HEK293 (cell line): ENCODE results near the gene STX11.
A peak's percentile ranks its signal among the peaks of the same experiment; 100 is the strongest.

ENCODE experiments used
- ATF2 ChIP-seq: fragments of 450-650 bp; formaldehyde crosslinking; IDR thresholded peaks from 2 replicates; pipeline ENCODE4 v1.5.1; 2016; ENCODE audit warnings: missing biosample characterization, missing genetic modification characterization, low read depth
- FEZF1 ChIP-seq: fragments of 450-650 bp; formaldehyde crosslinking; IDR thresholded peaks from 2 replicates; pipeline ENCODE4 v1.5.1; 2016; ENCODE audit warnings: missing biosample characterization, missing genetic modification characterization
- HIC1 ChIP-seq: fragments of 450-650 bp; formaldehyde crosslinking; IDR thresholded peaks from 2 replicates; pipeline ENCODE4 v1.5.1; 2016; ENCODE audit warnings: missing biosample characterization, missing genetic modification characterization
- HOXC10 ChIP-seq: sonication (generic); formaldehyde crosslinking; IDR thresholded peaks from 2 replicates; pipeline ENCODE4 v1.8.1; 2023; ENCODE audit warnings: mild to moderate bottlenecking, missing genetic modification reagents
- HOXD13 ChIP-seq: sonication (generic); formaldehyde crosslinking; IDR thresholded peaks from 2 replicates; pipeline ENCODE4 v1.8.0; 2022; ENCODE audit warnings: missing genetic modification reagents, borderline replicate concordance
- IKZF3 ChIP-seq: fragments of 450-650 bp; IDR thresholded peaks from 2 replicates; pipeline ENCODE4 v1.5.0; 2018; ENCODE audit warnings: missing biosample characterization, mild to moderate bottlenecking, missing genetic modification characterization, moderate library complexity
- KLF16 ChIP-seq: fragments of 450-650 bp; formaldehyde crosslinking; IDR thresholded peaks from 2 replicates; pipeline ENCODE4 v1.5.1; 2017; ENCODE audit warnings: missing biosample characterization, missing genetic modification characterization
- KLF8 ChIP-seq: fragments of 450-650 bp; formaldehyde crosslinking; IDR thresholded peaks from 2 replicates; pipeline ENCODE4 v1.5.1; 2016; ENCODE audit warnings: missing biosample characterization, missing genetic modification characterization
- PRDM1 ChIP-seq: fragments of 450-650 bp; formaldehyde crosslinking; IDR thresholded peaks from 2 replicates; pipeline ENCODE4; 2016; ENCODE audit warnings: missing biosample characterization, missing genetic modification characterization
- PRDM2 ChIP-seq: fragments of 450-650 bp; formaldehyde crosslinking; IDR thresholded peaks from 2 replicates; pipeline ENCODE4 v1.5.1; 2016; ENCODE audit warnings: missing biosample characterization, missing genetic modification characterization, borderline replicate concordance
- RBAK ChIP-seq: fragments of 450-650 bp; formaldehyde crosslinking; IDR thresholded peaks from 2 replicates; pipeline ENCODE4 v1.5.1; 2016; ENCODE audit warnings: missing biosample characterization, missing genetic modification characterization
- YY2 ChIP-seq: fragments of 450-650 bp; formaldehyde crosslinking; IDR thresholded peaks from 2 replicates; pipeline ENCODE4 v1.5.1; 2016; ENCODE audit warnings: missing biosample characterization, missing genetic modification characterization
- ZBTB1 ChIP-seq: fragments of 450-650 bp; formaldehyde crosslinking; IDR thresholded peaks from 2 replicates; pipeline ENCODE4 v1.5.1; 2016; ENCODE audit warnings: missing biosample characterization, missing genetic modification characterization
- ZBTB10 ChIP-seq: fragments of 450-650 bp; formaldehyde crosslinking; IDR thresholded peaks from 2 replicates; pipeline ENCODE4 v1.5.1; 2016; ENCODE audit warnings: missing biosample characterization, missing genetic modification characterization
- ZFP41 ChIP-seq: fragments of 450-650 bp; formaldehyde crosslinking; IDR thresholded peaks from 2 replicates; pipeline ENCODE4 v1.5.1; 2016; ENCODE audit warnings: missing biosample characterization, missing genetic modification characterization, borderline replicate concordance
- ZNF175 ChIP-seq: fragments of 450-650 bp; formaldehyde crosslinking; IDR thresholded peaks from 2 replicates; pipeline ENCODE4 v1.5.1; 2016; ENCODE audit warnings: missing biosample characterization, missing genetic modification characterization
- ZNF24 ChIP-seq: fragments of 450-650 bp; formaldehyde crosslinking; IDR thresholded peaks from 2 replicates; pipeline ENCODE4 v1.5.1; 2016; ENCODE audit warnings: missing biosample characterization, missing genetic modification characterization
- ZNF362 ChIP-seq: fragments of 450-650 bp; formaldehyde crosslinking; IDR thresholded peaks from 2 replicates; pipeline ENCODE4 v1.5.1; 2016; ENCODE audit warnings: missing biosample characterization, missing genetic modification characterization
- ZNF610 ChIP-seq: fragments of 450-650 bp; formaldehyde crosslinking; IDR thresholded peaks from 2 replicates; pipeline ENCODE4 v1.5.1; 2016; ENCODE audit warnings: missing biosample characterization, missing genetic modification characterization, borderline replicate concordance
- ZNF623 ChIP-seq: fragments of 450-650 bp; formaldehyde crosslinking; IDR thresholded peaks from 2 replicates; pipeline ENCODE4 v1.5.1; 2016; ENCODE audit warnings: missing biosample characterization, missing genetic modification characterization
- ZNF654 ChIP-seq: fragments of 450-650 bp; formaldehyde crosslinking; IDR thresholded peaks from 2 replicates; pipeline ENCODE4 v1.5.1; 2016; ENCODE audit warnings: low read depth, missing biosample characterization, missing genetic modification characterization
- ZSCAN18 ChIP-seq: fragments of 450-650 bp; formaldehyde crosslinking; IDR thresholded peaks from 2 replicates; pipeline ENCODE4 v1.5.1; 2016; ENCODE audit warnings: missing biosample characterization, missing genetic modification characterization
- ZSCAN5A ChIP-seq: fragments of 450-650 bp; formaldehyde crosslinking; IDR thresholded peaks from 2 replicates; pipeline ENCODE4 v1.5.1; 2016; ENCODE audit warnings: missing biosample characterization, missing genetic modification characterization

STX11 gene

GRCh38 chr6:144216668-144217218 lies 66.4 kb downstream of the STX11 start (continued):
- no peak for TF ChIP-seq PRDM2
- TF ChIP-seq HOXC10 (CRISPR knock-in tag): no peak
- TF ChIP-seq RBAK (tag by site-specific recombination): no peak
- TF ChIP-seq ATF2 (tag by site-specific recombination): no peak
- TF ChIP-seq ZBTB1 (tag by site-specific recombination): no peak
- TF ChIP-seq HIC1 (tag by site-specific recombination): no peak
- TF ChIP-seq ZFP41: no peak
- no peak for TF ChIP-seq ZNF623 (tag by site-specific recombination)
- TF ChIP-seq ZNF175 (tag by site-specific recombination): no peak
- TF ChIP-seq ZSCAN18 (tag by site-specific recombination): no peak
- TF ChIP-seq PRDM1 (tag by site-specific recombination): peak; percentile 90
- no peak for TF ChIP-seq HOXD13 (CRISPR knock-in tag)
- TF ChIP-seq YY2 (tag by site-specific recombination): no peak
- no peak for TF ChIP-seq ZBTB10 (tag by site-specific recombination)
- TF ChIP-seq IKZF3 (tag by site-specific recombination): no peak
- TF ChIP-seq ZNF362: 0 out of 2 replicates have a peak, but pooled peaks have one; percentile 53
- TF ChIP-seq FEZF1 (tag by site-specific recombination): 0 out of 2 replicates have a peak, but pooled peaks have one; percentile 27
- no peak for TF ChIP-seq ZNF610 (tag by site-specific recombination)
- no peak for TF ChIP-seq ZNF654 (tag by site-specific recombination)
- 0 out of 2 replicates have a peak, but pooled peaks have one; percentile 7 for TF ChIP-seq KLF16 (tag by site-specific recombination)
- no peak for TF ChIP-seq KLF8 (tag by site-specific recombination)
- no peak for TF ChIP-seq ZNF24
- TF ChIP-seq ZSCAN5A: no peak
